D721Med (cell line): ENCODE measurements around the gene P2RY8.
"Not testable (repeated sequence)": the region's sequence is repeated elsewhere in the genome, so short reads cannot be mapped to it uniquely, and the experiment has no call there.

Experiments used
- DNase-seq: peaks from one replicate; pipeline ENCODE4 v3.0.0; 2011; ENCODE audit warnings: low spot score; ENCODE audit not compliant: insufficient read length
- FAIRE-seq: peaks from 2 replicates; lab custom pipeline; 2011; peaks lifted over from hg19 to GRCh38; lab: Jason Lieb, UNC
- CTCF ChIP-seq: IDR thresholded peaks from 2 replicates; pipeline ENCODE4 v1.5.1; 2012; ENCODE audit warnings: mild to moderate bottlenecking, control low read depth; ENCODE audit not compliant: insufficient read depth; ENCODE audit errors: missing control alignments

Gene P2RY8

GRCh38 chrX:1433646-1434357 is 103.2 kb downstream of the P2RY8 start:
- FAIRE-seq: no peak
- TF ChIP-seq CTCF: no peak
- no peak for DNase-seq

- DNase-seq: no peak
- no peak for TF ChIP-seq CTCF
- no peak for FAIRE-seq
Observed at GRCh38 chrX:1430451-1430850, 106.5 kb downstream of the P2RY8 start.

- FAIRE-seq (no peak), DNase-seq (no peak)
- TF ChIP-seq CTCF: no peak
Observed at GRCh38 chrX:1427756-1428155, 109.2 kb downstream of the P2RY8 start.

- DNase-seq, FAIRE-seq: not testable (repeated sequence)
Observed at GRCh38 chrX:1426321-1426720, 110.7 kb downstream of the P2RY8 start.

GRCh38 chrX:1425381-1425780 is 111.6 kb downstream of the P2RY8 start:
- FAIRE-seq (no peak), DNase-seq (no peak)
- TF ChIP-seq CTCF: no peak

GRCh38 chrX:1424147-1424851 is 112.7 kb downstream of the P2RY8 start:
- TF ChIP-seq CTCF: no peak
- no peak for FAIRE-seq
- no peak for DNase-seq

- DNase-seq (no peak), FAIRE-seq (no peak)
- TF ChIP-seq CTCF: no peak
Observed at GRCh38 chrX:1423215-1423614, 113.8 kb downstream of the P2RY8 start.
